GM18499 (cell line): ENCODE results near the gene ALOX12.

Experiments
- ATAC-seq: cut with Tn5 transposase; IDR thresholded peaks from one replicate; pipeline ENCODE4 v1.9.1; 2021; ENCODE audit warnings: moderate number of reproducible peaks; ENCODE audit not compliant: insufficient read depth, unreplicated experiment

Gene ALOX12

GRCh38 chr17:7020894-7021664, 25.2 kb downstream of the ALOX12 start:
- ATAC-seq: no peak

- ATAC-seq: peak; percentile 44
Measured at GRCh38 chr17:7021993-7022778, 26.3 kb downstream of the ALOX12 start.

GRCh38 chr17:7022781-7023571, 27.1 kb downstream of the ALOX12 start, which contains the start of gene BCL6B:
Gene BCL6B, plus strand, starts transcription at chr17:7023050. Its CDS starts 622 bp downstream, at chr17:7023672.
- no peak for ATAC-seq

DNA sequence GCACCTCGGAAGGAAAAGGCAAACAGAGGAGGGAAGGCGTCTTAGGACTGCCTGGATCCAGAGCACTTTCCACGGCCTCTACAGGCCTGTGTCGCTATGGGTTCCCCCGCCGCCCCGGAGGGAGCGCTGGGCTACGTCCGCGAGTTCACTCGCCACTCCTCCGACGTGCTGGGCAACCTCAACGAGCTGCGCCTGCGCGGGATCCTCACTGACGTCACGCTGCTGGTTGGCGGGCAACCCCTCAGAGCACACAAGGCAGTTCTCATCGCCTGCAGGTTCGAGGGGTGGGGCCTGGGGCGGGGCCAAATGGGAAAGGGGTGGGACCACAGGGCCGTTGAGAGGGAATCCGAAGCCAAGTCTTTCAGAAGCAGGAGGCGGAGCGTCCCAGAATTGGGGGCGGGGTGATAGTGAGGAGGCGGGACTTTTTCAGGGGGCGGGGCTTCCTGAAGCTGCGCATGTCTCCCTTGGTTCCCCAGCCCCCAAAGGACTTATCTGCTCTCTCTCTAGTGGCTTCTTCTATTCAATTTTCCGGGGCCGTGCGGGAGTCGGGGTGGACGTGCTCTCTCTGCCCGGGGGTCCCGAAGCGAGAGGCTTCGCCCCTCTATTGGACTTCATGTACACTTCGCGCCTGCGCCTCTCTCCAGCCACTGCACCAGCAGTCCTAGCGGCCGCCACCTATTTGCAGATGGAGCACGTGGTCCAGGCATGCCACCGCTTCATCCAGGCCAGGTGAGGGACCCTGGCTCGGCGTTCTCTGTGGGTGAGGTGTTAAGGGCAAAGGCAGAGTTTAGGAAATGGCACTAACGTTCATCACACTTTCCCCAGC, 27.9 kb downstream of the ALOX12 start:
- no peak for ATAC-seq

DNA sequence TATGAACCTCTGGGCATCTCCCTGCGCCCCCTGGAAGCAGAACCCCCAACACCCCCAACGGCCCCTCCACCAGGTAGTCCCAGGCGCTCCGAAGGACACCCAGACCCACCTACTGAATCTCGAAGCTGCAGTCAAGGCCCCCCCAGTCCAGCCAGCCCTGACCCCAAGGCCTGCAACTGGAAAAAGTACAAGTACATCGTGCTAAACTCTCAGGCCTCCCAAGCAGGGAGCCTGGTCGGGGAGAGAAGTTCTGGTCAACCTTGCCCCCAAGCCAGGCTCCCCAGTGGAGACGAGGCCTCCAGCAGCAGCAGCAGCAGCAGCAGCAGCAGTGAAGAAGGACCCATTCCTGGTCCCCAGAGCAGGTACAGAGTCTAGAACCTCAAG, 28.5 kb downstream of the ALOX12 start:
- ATAC-seq: no peak

DNA sequence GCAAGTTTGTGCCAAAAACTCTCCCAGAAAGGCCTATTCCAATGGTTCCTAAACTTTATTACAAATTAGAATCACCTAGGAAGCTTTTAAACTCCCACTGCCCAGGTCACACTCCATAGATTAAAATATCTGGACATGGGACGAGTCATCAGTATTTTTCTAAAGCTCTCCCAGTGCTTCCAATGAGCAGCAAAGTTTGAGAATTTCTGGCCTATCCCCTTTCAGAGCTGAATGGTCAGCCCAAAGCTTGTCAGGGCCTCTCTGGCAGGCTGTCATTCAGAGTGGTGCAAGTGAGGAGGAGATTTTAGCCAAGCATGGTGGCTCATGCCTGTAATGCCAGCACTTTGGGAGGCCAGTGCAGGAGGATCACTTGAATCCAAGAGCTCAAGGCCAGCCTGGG, 29.4 kb downstream of the ALOX12 start:
- no peak for ATAC-seq

DNA sequence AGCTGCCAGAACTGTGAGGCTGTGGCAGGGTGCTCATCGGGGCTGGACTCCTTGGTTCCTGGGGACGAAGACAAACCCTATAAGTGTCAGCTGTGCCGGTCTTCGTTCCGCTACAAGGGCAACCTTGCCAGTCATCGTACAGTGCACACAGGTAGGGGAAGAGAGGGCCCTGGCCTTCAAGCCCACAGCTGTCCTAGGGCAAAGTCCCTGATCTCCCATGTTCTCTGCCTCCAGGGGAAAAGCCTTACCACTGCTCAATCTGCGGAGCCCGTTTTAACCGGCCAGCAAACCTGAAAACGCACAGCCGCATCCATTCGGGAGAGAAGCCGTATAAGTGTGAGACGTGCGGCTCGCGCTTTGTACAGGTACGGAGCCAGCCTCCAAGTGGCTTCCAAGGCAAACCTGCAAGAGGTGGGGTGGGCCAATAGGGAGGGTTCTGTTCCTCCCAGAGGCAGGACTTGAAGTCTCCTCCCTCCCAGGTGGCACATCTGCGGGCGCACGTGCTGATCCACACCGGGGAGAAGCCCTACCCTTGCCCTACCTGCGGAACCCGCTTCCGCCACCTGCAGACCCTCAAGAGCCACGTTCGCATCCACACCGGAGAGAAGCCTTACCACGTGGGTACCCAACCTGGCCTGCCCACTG, 30.7 kb downstream of the ALOX12 start:
- ATAC-seq: no peak

DNA sequence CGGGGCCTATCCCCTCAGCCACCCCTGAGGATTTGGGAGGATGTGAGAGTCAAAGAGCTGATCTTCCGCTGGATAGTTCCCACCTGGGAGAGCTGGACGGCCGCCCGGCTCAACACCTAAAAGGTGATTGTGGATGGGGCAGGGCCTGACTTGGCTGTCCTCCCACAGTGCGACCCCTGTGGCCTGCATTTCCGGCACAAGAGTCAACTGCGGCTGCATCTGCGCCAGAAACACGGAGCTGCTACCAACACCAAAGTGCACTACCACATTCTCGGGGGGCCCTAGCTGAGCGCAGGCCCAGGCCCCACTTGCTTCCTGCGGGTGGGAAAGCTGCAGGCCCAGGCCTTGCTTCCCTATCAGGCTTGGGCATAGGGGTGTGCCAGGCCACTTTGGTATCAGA, 31.5 kb downstream of the ALOX12 start:
- ATAC-seq: no peak

DNA sequence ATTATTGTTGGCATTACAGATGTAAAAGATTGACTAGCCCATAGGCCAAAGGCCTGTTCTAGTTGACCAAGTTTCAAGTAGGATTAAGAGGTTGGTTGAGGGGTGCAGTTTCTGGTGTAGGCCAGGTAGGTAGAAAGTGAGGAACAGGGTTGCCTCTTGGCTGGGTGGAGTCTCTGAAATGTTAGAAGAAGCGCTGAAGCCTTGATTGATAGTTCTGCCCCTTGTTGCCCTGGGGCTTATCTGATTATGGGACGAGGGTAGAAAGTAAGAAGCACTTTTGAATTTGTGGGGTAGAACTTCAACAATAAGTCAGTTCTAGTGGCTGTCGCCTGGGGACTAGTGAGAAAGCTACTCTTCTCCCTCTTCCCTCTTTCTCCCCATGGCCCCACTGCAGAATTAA, 33.2 kb downstream of the ALOX12 start:
- ATAC-seq: no peak

GRCh38 chr17:7029659-7030058, 33.8 kb downstream of the ALOX12 start:
- no peak for ATAC-seq

GRCh38 chr17:7034955-7035590, 39.2 kb downstream of the ALOX12 start:
- no peak for ATAC-seq

DNA sequence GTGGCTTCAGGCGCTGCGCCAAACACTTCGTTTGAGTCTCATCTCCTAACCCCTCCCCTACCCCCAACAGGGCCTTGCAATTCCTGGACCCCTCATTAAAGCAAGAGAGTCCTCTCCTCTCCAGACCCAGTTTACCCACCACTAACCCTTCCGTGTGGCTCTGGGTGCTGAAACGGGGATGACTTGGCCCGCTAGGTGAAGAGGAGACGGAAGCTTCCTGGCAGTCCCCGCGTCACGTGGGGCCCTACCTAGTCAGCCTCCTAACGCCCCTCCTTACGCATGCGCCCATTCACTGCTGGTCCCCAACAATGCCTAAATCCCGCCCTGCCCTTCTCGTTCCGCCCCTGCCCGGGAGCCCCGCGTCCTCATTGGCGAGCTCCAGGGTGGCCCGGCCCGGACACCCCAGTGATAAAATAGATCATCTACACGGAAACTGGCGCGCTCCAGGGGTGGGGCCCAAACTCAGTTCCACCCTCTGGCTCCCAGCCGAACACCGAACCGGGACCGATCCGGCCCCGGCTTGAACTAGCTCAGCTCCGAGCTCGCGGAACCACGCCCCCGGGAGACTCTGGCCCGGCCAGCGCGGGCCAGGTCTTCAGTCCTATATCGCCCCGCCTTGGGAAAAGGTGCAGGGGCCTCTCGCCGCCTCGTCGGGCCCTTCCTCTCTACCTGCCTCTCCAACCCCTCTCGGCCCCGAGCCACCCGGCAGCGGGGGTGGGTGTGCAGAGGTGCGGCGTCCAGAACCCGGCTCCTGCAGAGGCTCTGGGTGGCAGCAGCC, 39.9 kb downstream of the ALOX12 start, which contains the start of gene SLC16A13:
Gene SLC16A13 (plus strand): TSS at position 425 of the 778 bp plus-strand sequence. CDS start 368 bp downstream, outside the sequence.
- ATAC-seq: peak; percentile 62

GRCh38 chr17:7038025-7038862, 42.4 kb downstream of the ALOX12 start:
- ATAC-seq: no peak

DNA sequence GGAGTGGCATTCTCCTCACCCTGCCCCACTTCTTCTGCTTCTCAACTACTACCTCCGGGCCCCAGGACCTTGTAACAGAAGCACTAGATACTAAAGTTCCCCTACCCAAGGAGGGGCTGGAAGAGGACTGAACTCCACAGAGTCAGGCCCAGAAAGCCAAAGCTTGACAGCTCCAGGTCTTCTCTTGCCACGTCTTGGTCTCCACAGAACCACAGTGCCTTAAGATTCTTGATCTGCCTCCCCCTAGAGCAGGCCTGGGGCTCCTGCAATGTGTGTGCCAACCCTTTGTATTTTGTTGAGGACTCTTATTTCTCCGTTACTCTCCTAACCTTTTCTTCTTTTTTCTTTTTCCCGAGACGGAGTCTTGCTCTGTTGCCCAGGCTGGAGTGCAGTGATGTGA, 44.0 kb downstream of the ALOX12 start:
- ATAC-seq: no peak

GRCh38 chr17:7041607-7042500, 46.0 kb downstream of the ALOX12 start:
- ATAC-seq: no peak

- no peak for ATAC-seq
Measured at GRCh38 chr17:7042501-7043181, 46.8 kb downstream of the ALOX12 start.
